Ovary (tissue), 9 donors: Measurements from ENCODE around the gene RELA. TPM values are rescaled to one million over a fixed set of nuclear protein-coding genes. Genes with fewer than 3 reads are reported as not detected.

Source experiments
- DNase-seq, 5 donors: peaks; one replicate each; pipeline ENCODE4 v3.0.0-alpha.2; 2019 to 2020
- H3K27ac ChIP-seq, 2 donors: fragments of 200-600 bp; one replicate each; pipeline versions ENCODE4 v1.5.1 to v1.8.0; 2019 to 2022
- H3K27me3 ChIP-seq: fragments of 200-600 bp; one replicate; pipeline ENCODE4 v1.8.0; 2022
- H3K36me3 ChIP-seq: fragments of 200-600 bp; sonication (generic); one replicate; pipeline ENCODE4 v1.5.1; 2019
- H3K4me1 ChIP-seq: one replicate; pipeline ENCODE4 v1.8.1; 2013; ENCODE audit warnings: mild to moderate bottlenecking, moderate library complexity; ENCODE audit not compliant: insufficient read depth
- H3K4me3 ChIP-seq: fragments of 200-600 bp; sonication (generic); one replicate; pipeline ENCODE4 v1.5.1; 2017
- H3K9me3 ChIP-seq, 2 donors: fragments of 200-600 bp in 1 of 2; sonication (generic) in 1 of 2; one replicate each; pipeline versions ENCODE4 v1.5.1 to v1.8.1; 2013 to 2019; ENCODE audit warnings: mild to moderate bottlenecking in 1 of 2, moderate library complexity in 1 of 2
- CTCF ChIP-seq, 3 donors: fragments of 450-650 bp in 2 of 3; fragments of 200-600 bp in 1 of 3; IDR thresholded peaks; one replicate each; pipeline versions ENCODE4 v1.5.1 to v1.8.0; 2016 to 2022; ENCODE audit warnings: antibody characterized with exemption in 3 of 3, mild to moderate bottlenecking in 1 of 3
- EP300 ChIP-seq: sonication (generic); formaldehyde crosslinking; IDR thresholded peaks from one replicate; pipeline ENCODE4 v1.6.1; 2017; ENCODE audit warnings: antibody characterized with exemption
- POLR2A ChIP-seq: fragments of 450-650 bp; IDR thresholded peaks from one replicate; pipeline ENCODE4 v1.6.1; 2017; ENCODE audit warnings: antibody characterized with exemption, mild to moderate bottlenecking, moderate library complexity
- WGBS, 3 donors: extraction: QIAGEN DNeasy Blood & Tissue Kit in 1 of 3; methylation state at CpG; one replicate each; pipeline versions ENCODE4 v1.1.5 to v1.1.7; 2013 to 2017; 5-methylcytosine and 5-hydroxymethylcytosine counted together
- intact Hi-C, 4 donors: fragments of 100-400 bp; cut with DNase I; formaldehyde crosslinking; loops; one replicate each; pipeline versions ENCODE4 v1.11.0 to v1.15.1; 2022 to 2023
- polyA plus RNA-seq, 2 donors: library from polyadenylated mRNA; stranded (reverse); fragments of 200-250 nt in 1 of 2; fragments of 350-450 nt in 1 of 2; fragmentation: Illumina TruSeq in 1 of 2; extraction: RNeasy Lipid Tissue Mini Kit (QIAGEN cat#74804) in 1 of 2; gene quantifications; one replicate each; pipeline ENCODE4 v1.2.3, GENCODE V29; 2013 to 2014
- total RNA-seq, 7 donors: library from RNA; depleted of rRNA in 2 of 7; stranded (reverse); fragments of >200 nt in 2 of 7; fragmentation: NEBNext Ultra II Directional in 3 of 7; extraction: Animal tissue kit (Norgen Biotek cat#: 25700) in 3 of 7; gene quantifications; one replicate each; pipeline versions ENCODE4 v1.1.0 to v1.2.4, GENCODE V29; 2016 to 2023
- donor health status: DM: no; HTN: no; CAD: no; lungs with moderate emphysema.
- donor health status: DM: no; HTN: no; CAD: no.
- donor health status: Bipolar disorder and iron deficiency.
- donor health status: DM: yes; HTN: yes; CAD: no.
- donor health status: DM: no; HTN: no; CAD: no.
- donor health status: DM: yes; HTN: yes; CAD: no.

RELA gene
- total and polyA plus RNA-seq, 9 donors, result 50.8 to 102 (median 83.2) TPM

- Histone ChIP-seq H3K4me1 (peaks cover 17% of the 10 kb centered on the region), H3K4me3 (peak within 1 kb of the TSS; percentile 86)
- intact Hi-C loops, result no loop called here
Measured at GRCh38 chr11:65615229-65615949, 47.3 kb downstream of the RELA start, which contains the start of gene PCNX3. TSS of gene PCNX3 (plus strand) at chr11:65615776. CDS start at chr11:65616312, 536 bp downstream.

GRCh38 chr11:65613091-65613928 lies 49.4 kb downstream of the RELA start:
- intact Hi-C loops, result loop anchor here in 2 of 4 donors (5.0 kb wide), 3 partner anchors 36 to 71 kb away; partner anchors contain the start of genes EHBP1L1 (in 1 of the 2), FAM89B (in 1 of the 2) and ZNRD2 (in 1 of the 2)
- Histone ChIP-seq H3K4me1 (peaks cover 19% of the 10 kb centered on the region), H3K27ac (peak overlapping the region; percentile 75 to 97), H3K36me3 (no peaks in the 10 kb centered on the region), H3K27me3 (no peaks in the 10 kb centered on the region), H3K9me3 (no peaks in the 10 kb centered on the region), H3K4me3 (peak overlapping the region; percentile 75)
- 17 to 21% (median 19%) methylated on average over 25 to 43 of the region's 43 CpGs for WGBS, 3 donors
- TF ChIP-seq EP300 (no peak), CTCF (IDR thresholded peaks at IDR 0.05) (no peak), POLR2A (no peak)
- DNase-seq, result peak; percentile 50 to 76 (median 73)

More at GRCh38 chr11:65615229-65615949, 47.3 kb downstream of the RELA start, which contains the start of gene PCNX3:
- no peaks in the 10 kb centered on the region for H3K36me3 ChIP-seq
- WGBS, 3 donors, result 0% methylated on average over 49 to 55 of the region's 55 CpGs
- peak within 1 kb of the TSS; percentile 75 to 97 for H3K27ac ChIP-seq
- no peaks in the 10 kb centered on the region for H3K9me3 ChIP-seq
- H3K27me3 ChIP-seq, result no peaks in the 10 kb centered on the region
- DNase-seq, result peak; percentile 100
- TF ChIP-seq CTCF (IDR thresholded peaks at IDR 0.05) (no peak), EP300 (peak; percentile 83), POLR2A (peak; percentile 18)

DNA sequence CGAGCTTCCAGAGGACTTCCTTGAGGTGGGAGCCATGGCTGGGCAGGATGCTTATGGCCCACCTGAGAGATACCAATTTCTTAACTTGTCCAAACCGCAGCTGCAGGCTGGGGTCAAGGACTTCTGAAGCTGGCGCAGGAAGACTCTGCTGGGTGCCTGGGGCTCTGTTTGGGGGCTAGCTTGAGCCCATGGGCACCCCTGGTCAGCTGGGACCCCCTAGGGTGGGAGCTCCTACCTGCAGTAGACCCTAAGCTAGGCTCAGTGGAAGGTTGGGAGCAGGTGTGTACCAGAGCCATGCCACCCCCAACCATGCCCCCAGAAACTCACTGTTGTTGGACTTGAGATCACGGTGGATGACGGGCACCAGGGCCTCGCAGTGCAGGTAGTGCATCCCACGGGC lies 50.0 kb downstream of the RELA start:
- 39 to 53% (median 43%) methylated on average over 3 to 7 of the region's 7 CpGs for WGBS, 3 donors
- peak overlapping the region; percentile 75 to 97 for H3K27ac ChIP-seq
- H3K4me1 ChIP-seq, result peaks cover 20% of the 10 kb centered on the region
- no peaks in the 10 kb centered on the region for H3K9me3 ChIP-seq
- intact Hi-C loops, result loop anchor here in 2 of 4 donors (5.0 kb wide), 3 partner anchors 35 to 70 kb away; partner anchors contain the start of genes EHBP1L1 (in 1 of the 2), FAM89B (in 1 of the 2) and ZNRD2 (in 1 of the 2)
- peak overlapping the region; percentile 75 for H3K4me3 ChIP-seq
- TF ChIP-seq POLR2A, result no peak
- no peak for TF ChIP-seq EP300
- no peak for TF ChIP-seq CTCF (IDR thresholded peaks at IDR 0.05)
- no peak for DNase-seq
- H3K36me3 ChIP-seq, result no peaks in the 10 kb centered on the region
- H3K27me3 ChIP-seq, result no peaks in the 10 kb centered on the region
